Fibroblast of lung (primary cell): ENCODE data around the gene SPAG9. TPM values are rescaled to one million over a fixed set of nuclear protein-coding genes. Genes with fewer than 3 reads are reported as not detected.

ENCODE experiments used
- DNase-seq, 2 donors: peaks; one replicate each; pipeline versions ENCODE4 v3.0.0 to v3.0.0-alpha.2; 2010; ENCODE audit warnings: low read depth in 2 of 2
- H2AFZ ChIP-seq: 2 replicates; pipeline ENCODE4 v1.5.1; 2012; ENCODE audit warnings: low read length, control low read depth, inconsistent platforms
- H3K27ac ChIP-seq: 2 replicates; pipeline ENCODE4 v1.5.1; 2011; ENCODE audit warnings: low read length, control low read depth; ENCODE audit not compliant: insufficient read depth
- H3K27me3 ChIP-seq: 2 replicates; pipeline ENCODE4 v1.5.1; 2011; ENCODE audit warnings: mild to moderate bottlenecking, low read length; ENCODE audit not compliant: control insufficient read depth, insufficient read depth
- H3K36me3 ChIP-seq: 2 replicates; pipeline ENCODE4 v1.5.1; 2011; ENCODE audit warnings: low read length; ENCODE audit not compliant: control insufficient read depth, insufficient read depth
- H3K4me1 ChIP-seq: 2 replicates; pipeline ENCODE4 v1.5.1; 2011; ENCODE audit warnings: low read length; ENCODE audit not compliant: control insufficient read depth, insufficient read depth; ENCODE audit errors: extremely low read depth
- H3K4me2 ChIP-seq: 2 replicates; pipeline ENCODE4 v1.5.1; 2011; ENCODE audit warnings: low read length, control low read depth; ENCODE audit not compliant: insufficient read depth; ENCODE audit errors: extremely low read depth
- H3K4me3 ChIP-seq, 4 experiments: fragments of 200-600 bp in 1 of 4; sonication (generic) in 1 of 4; replicated peaks in 1 of 4; 2 replicates each; pipeline ENCODE4 v1.5.1; 2011 to 2016; ENCODE audit warnings: low read length in 4 of 4, low read depth in 3 of 4, mild to moderate bottlenecking in 3 of 4, control low read depth in 2 of 4, inconsistent platforms in 1 of 4, mixed read lengths in 1 of 4; ENCODE audit not compliant: insufficient read depth in 1 of 4; ENCODE audit errors: control extremely low read depth in 1 of 4
- H3K79me2 ChIP-seq: 2 replicates; pipeline ENCODE4 v1.5.1; 2012; ENCODE audit warnings: mild to moderate bottlenecking, low read length, inconsistent platforms; ENCODE audit not compliant: control insufficient read depth, insufficient read depth
- H3K9ac ChIP-seq: 2 replicates; pipeline ENCODE4 v1.5.1; 2011; ENCODE audit warnings: mild to moderate bottlenecking, low read length, control low read depth; ENCODE audit not compliant: insufficient read depth
- H3K9me3 ChIP-seq: 2 replicates; pipeline ENCODE4 v1.5.1; 2012; ENCODE audit warnings: low read depth, low read length; ENCODE audit not compliant: control insufficient read depth, insufficient read depth
- H4K20me1 ChIP-seq: 2 replicates; pipeline ENCODE4 v1.5.1; 2011; ENCODE audit warnings: low read length; ENCODE audit not compliant: control insufficient read depth, insufficient read depth; ENCODE audit errors: extremely low read depth
- EZH2 ChIP-seq: IDR thresholded peaks from 2 replicates; pipeline ENCODE4 v1.5.1; 2012; ENCODE audit warnings: low read length, control low read depth, mild to moderate bottlenecking; ENCODE audit errors: missing control alignments
- polyA plus RNA-seq, 2 donors: library from polyadenylated mRNA; depleted of rRNA in 1 of 2; stranded (reverse) in 1 of 2; unstranded in 1 of 2; fragments of >200 nt; gene quantifications; 2 replicates each; pipeline ENCODE4 v1.2.1, GENCODE V29; 2011 to 2012; ENCODE audit warnings: missing spikeins in 1 of 2
- total RNA-seq: library from RNA; depleted of rRNA; stranded (reverse); fragments of >200 nt; gene quantifications from 2 replicates; pipeline ENCODE4 v1.2.1, GENCODE V29; 2014
- TF ChIP-seq, protein P1 (sequence below), 2 donors: IDR thresholded peaks in 1 of 2; conservative IDR thresholded peaks in 1 of 2; 1 replicate in 1 of 2; 2 replicates in 1 of 2; pipeline ENCODE4 v1.5.1; 2011 to 2012; ENCODE audit warnings: low read length in 2 of 2, control low read depth in 1 of 2, inconsistent platforms in 1 of 2, low read depth in 1 of 2, mild to moderate bottlenecking in 1 of 2

Gene SPAG9
- total and polyA plus RNA-seq, 2 donors (not counting 1 experiment from before 2014, with no cell fraction given) = 49.8 to 126 TPM

DNA sequence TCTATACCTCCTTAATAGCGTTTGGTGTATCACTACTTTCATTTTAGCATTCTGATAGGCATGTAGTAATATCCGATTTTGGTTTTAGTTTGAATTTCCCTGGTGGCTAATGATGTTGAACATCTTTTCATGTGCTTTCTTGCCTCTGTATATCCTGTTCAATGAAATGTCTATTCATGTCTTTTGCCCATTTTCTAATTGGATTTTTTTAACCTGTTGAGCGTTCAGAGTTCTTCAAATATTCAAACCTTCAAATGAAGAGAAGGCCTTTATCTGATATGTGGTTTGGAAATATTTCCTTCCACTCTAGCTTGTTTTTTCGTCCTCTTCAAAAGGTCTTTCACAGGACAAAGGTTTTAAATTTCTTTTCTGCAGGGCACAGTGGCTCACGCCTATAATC is 30.3 kb upstream of the SPAG9 start:
- TF ChIP-seq EZH2 = no peak
- TF ChIP-seq, protein P1, sequence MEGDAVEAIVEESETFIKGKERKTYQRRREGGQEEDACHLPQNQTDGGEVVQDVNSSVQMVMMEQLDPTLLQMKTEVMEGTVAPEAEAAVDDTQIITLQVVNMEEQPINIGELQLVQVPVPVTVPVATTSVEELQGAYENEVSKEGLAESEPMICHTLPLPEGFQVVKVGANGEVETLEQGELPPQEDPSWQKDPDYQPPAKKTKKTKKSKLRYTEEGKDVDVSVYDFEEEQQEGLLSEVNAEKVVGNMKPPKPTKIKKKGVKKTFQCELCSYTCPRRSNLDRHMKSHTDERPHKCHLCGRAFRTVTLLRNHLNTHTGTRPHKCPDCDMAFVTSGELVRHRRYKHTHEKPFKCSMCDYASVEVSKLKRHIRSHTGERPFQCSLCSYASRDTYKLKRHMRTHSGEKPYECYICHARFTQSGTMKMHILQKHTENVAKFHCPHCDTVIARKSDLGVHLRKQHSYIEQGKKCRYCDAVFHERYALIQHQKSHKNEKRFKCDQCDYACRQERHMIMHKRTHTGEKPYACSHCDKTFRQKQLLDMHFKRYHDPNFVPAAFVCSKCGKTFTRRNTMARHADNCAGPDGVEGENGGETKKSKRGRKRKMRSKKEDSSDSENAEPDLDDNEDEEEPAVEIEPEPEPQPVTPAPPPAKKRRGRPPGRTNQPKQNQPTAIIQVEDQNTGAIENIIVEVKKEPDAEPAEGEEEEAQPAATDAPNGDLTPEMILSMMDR (conservative IDR thresholded peaks at IDR 0.05 in 1 of 2, IDR thresholded peaks at IDR 0.05 in 1 of 2; ENCODE audit: low read depth in 1 of 2, low read length in 2 of 2) = no peak
- no peaks in the 10 kb centered on the region for H3K9me3 ChIP-seq
- no peak overlapping the region for H3K9ac ChIP-seq

DNA sequence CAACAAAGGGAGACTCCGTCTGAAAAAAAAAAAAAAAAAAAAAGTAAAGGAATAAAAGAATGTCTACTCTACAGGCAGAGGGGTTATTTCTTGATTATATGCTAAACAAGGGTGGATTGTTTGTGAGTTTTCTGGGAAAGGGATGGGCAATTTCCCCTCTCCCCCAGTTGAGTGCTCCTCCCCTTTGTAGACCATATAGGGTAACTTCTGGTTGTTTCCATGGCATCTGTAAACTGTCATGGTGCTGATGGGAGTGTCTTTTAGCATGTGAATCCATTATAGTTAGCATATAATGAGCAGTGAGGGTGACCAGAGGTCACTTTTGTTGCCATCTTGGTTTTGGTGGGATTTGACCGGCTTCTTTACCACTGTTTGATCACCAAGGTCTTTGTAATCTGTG is 28.5 kb upstream of the SPAG9 start:
- no peak for DNase-seq
- Histone ChIP-seq H4K20me1 (no peaks in the 10 kb centered on the region), H3K9me3 (no peaks in the 10 kb centered on the region), H2AFZ (no peak overlapping the region), H3K4me1 (no peaks in the 10 kb centered on the region), H3K4me2 (no peak overlapping the region), H3K79me2 (peaks cover 6% of the 10 kb centered on the region), H3K9ac (no peak overlapping the region), H3K27ac (no peak overlapping the region), H3K36me3 (no peaks in the 10 kb centered on the region), H3K4me3 (no peak overlapping the region), H3K27me3 (no peaks in the 10 kb centered on the region)
- TF ChIP-seq EZH2 = no peak
- TF ChIP-seq, protein P1 (conservative IDR thresholded peaks at IDR 0.05 in 1 of 2, IDR thresholded peaks at IDR 0.05 in 1 of 2; ENCODE audit: low read depth in 1 of 2, low read length in 2 of 2) = no peak

More for the DNA sequence above, 30.3 kb upstream of the SPAG9 start:
- Histone ChIP-seq H3K79me2 (peaks cover 24% of the 10 kb centered on the region), H3K4me1 (no peaks in the 10 kb centered on the region), H2AFZ (no peak overlapping the region), H3K4me3 (no peak overlapping the region), H3K36me3 (no peaks in the 10 kb centered on the region), H3K4me2 (no peak overlapping the region), H3K27me3 (no peaks in the 10 kb centered on the region), H3K27ac (no peak overlapping the region), H4K20me1 (no peaks in the 10 kb centered on the region)
- DNase-seq = no peak

DNA sequence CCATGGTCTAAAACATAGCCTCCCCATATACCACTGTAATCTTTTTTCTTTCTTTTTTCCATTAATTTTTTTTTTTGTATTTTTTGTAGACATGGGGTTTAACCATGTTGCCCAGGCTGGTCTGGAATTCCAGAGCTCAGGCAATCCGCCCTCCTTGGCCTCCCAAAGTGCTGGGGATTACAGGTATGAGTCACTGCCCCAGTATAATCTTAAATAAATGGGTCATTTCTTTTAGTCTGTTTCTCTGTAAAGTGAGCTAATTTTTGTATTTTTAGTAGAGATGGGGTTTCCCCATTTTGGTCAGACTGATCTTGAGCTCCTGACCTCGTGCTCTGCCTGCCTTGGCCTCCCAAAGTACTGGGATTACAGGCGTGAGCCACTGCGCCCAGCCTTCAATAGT is 27.0 kb upstream of the SPAG9 start:
- Histone ChIP-seq H3K27ac (no peak overlapping the region), H3K9ac (no peak overlapping the region), H3K27me3 (no peaks in the 10 kb centered on the region), H4K20me1 (no peaks in the 10 kb centered on the region), H3K9me3 (no peaks in the 10 kb centered on the region), H3K4me2 (no peak overlapping the region), H3K79me2 (no peaks in the 10 kb centered on the region), H3K36me3 (no peaks in the 10 kb centered on the region), H2AFZ (no peak overlapping the region), H3K4me3 (no peak overlapping the region), H3K4me1 (no peaks in the 10 kb centered on the region)
- DNase-seq = peak in 1 of 2 donors; percentile 29
- TF ChIP-seq, protein P1 (conservative IDR thresholded peaks at IDR 0.05 in 1 of 2, IDR thresholded peaks at IDR 0.05 in 1 of 2; ENCODE audit: low read depth in 1 of 2, low read length in 2 of 2) = no peak
- TF ChIP-seq EZH2 = no peak
